Endodermal cell (in vitro differentiated cells): ENCODE results near the gene RAPH1. TPM values are rescaled to one million over a fixed set of nuclear protein-coding genes. Genes with fewer than 3 reads are reported as not detected.

Experiments used
- DNase-seq: peaks from one replicate; pipeline ENCODE4 v3.0.0-alpha.2; 2017
- H3K27ac ChIP-seq: 2 replicates; pipeline ENCODE4 v1.5.1; 2013; ENCODE audit warnings: mild to moderate bottlenecking, low read depth, low read length, moderate library complexity
- H3K27me3 ChIP-seq: 2 replicates; pipeline ENCODE4 v1.6.1; 2013; ENCODE audit warnings: mild to moderate bottlenecking, low read length, moderate library complexity; ENCODE audit not compliant: insufficient read depth, control insufficient read depth, poor library complexity, severe bottlenecking
- H3K36me3 ChIP-seq: 2 replicates; pipeline ENCODE4 v1.7.0; 2013; ENCODE audit warnings: mild to moderate bottlenecking, low read length, moderate library complexity; ENCODE audit not compliant: control insufficient read depth, insufficient read depth
- H3K4me1 ChIP-seq: one replicate; pipeline ENCODE4 v1.7.0; 2013; ENCODE audit warnings: low read length; ENCODE audit not compliant: control insufficient read depth, insufficient read depth
- H3K4me3 ChIP-seq: 2 replicates; pipeline ENCODE4 v1.5.1; 2013; ENCODE audit warnings: mild to moderate bottlenecking, low read length, moderate library complexity
- H3K9ac ChIP-seq: 2 replicates; pipeline ENCODE4 v1.6.1; 2013; ENCODE audit warnings: mild to moderate bottlenecking, low read length, moderate library complexity; ENCODE audit not compliant: poor library complexity, severe bottlenecking; ENCODE audit errors: extremely low read depth
- H3K9me3 ChIP-seq: 2 replicates; pipeline ENCODE4 v1.6.1; 2013; ENCODE audit warnings: mild to moderate bottlenecking, low read length, moderate library complexity; ENCODE audit not compliant: control insufficient read depth
- H3K27ac Mint-ChIP-seq: 2 replicates; pipeline ENCODE4 v1.8.0; 2020; ENCODE audit warnings: mixed read lengths
- H3K27me3 Mint-ChIP-seq: 2 replicates; pipeline ENCODE4 v1.8.0; 2021; ENCODE audit warnings: mild to moderate bottlenecking, mixed read lengths; ENCODE audit not compliant: insufficient read depth
- H3K36me3 Mint-ChIP-seq: 2 replicates; pipeline ENCODE4 v1.8.0; 2020; ENCODE audit warnings: low read depth, mixed read lengths
- H3K4me1 Mint-ChIP-seq: 2 replicates; pipeline ENCODE4 v1.8.0; 2020; ENCODE audit warnings: mixed read lengths
- H3K4me3 Mint-ChIP-seq: 2 replicates; pipeline ENCODE4 v1.8.0; 2020; ENCODE audit warnings: mild to moderate bottlenecking, moderate library complexity, mixed read lengths
- H3K9me3 Mint-ChIP-seq: 2 replicates; pipeline ENCODE4 v1.8.0; 2020; ENCODE audit warnings: mild to moderate bottlenecking, mixed read lengths
- CTCF ChIP-seq: fragments of 200-600 bp; sonication (generic); conservative IDR thresholded peaks from 2 replicates; pipeline ENCODE4 v1.5.0; 2021; ENCODE audit warnings: antibody characterized with exemption, mild to moderate bottlenecking
- WGBS, 2 experiments: methylation state at CpG; one replicate each; pipeline versions ENCODE4 v1.1.5 to v1.1.7; 2013; ENCODE audit warnings: missing lambda C conversion rate in 2 of 2, mixed read lengths in 1 of 2; ENCODE audit not compliant: insufficient coverage in 1 of 2, insufficient read length in 1 of 2; 5-methylcytosine and 5-hydroxymethylcytosine counted together
- total RNA-seq, 2 donors: library from RNA; stranded (reverse); fragmentation: NEBNext Ultra II Directional in 1 of 2; extraction: Animal tissue kit (Norgen Biotek cat#: 25700) in 1 of 2; gene quantifications; 2 replicates in 1 of 2; 3 replicates in 1 of 2; pipeline ENCODE4 v1.2.1, GENCODE V29; 2021

The RAPH1 gene
- total RNA-seq, 2 donors from 2014 or later, result 23.5 to 24.6 TPM

GRCh38 chr2:203450561-203450960 lies 84.5 kb downstream of the RAPH1 start:
- Histone ChIP-seq H3K27ac (no peak overlapping the region), H3K9me3 (no peaks in the 10 kb centered on the region), H3K36me3 (peaks cover 80% of the 10 kb centered on the region), H3K9ac (no peak overlapping the region), H3K27me3 (no peaks in the 10 kb centered on the region), H3K4me1 (no peaks in the 10 kb centered on the region), H3K4me3 (no peak overlapping the region)
- Mint-ChIP-seq H3K27ac (no peak overlapping the region), H3K4me1 (no peaks in the 10 kb centered on the region), H3K27me3 (no peaks in the 10 kb centered on the region), H3K9me3 (no peaks in the 10 kb centered on the region), H3K36me3 (peaks cover 22% of the 10 kb centered on the region), H3K4me3 (no peak overlapping the region)
- DNase-seq, result no peak
- 94 to 95% methylated on average over 2 to 3 of the region's 3 CpGs for whole genome bisulfite sequencing, 2 experiments
- no peak for TF ChIP-seq CTCF

GRCh38 chr2:203446780-203447179 lies 88.3 kb downstream of the RAPH1 start:
- Mint-ChIP-seq H3K4me3 (no peak overlapping the region), H3K36me3 (peaks cover 28% of the 10 kb centered on the region), H3K4me1 (no peaks in the 10 kb centered on the region), H3K9me3 (no peaks in the 10 kb centered on the region), H3K27me3 (no peaks in the 10 kb centered on the region), H3K27ac (no peak overlapping the region)
- Histone ChIP-seq H3K4me1 (no peaks in the 10 kb centered on the region), H3K36me3 (peaks cover 76% of the 10 kb centered on the region), H3K27ac (no peak overlapping the region), H3K27me3 (no peaks in the 10 kb centered on the region), H3K9me3 (no peaks in the 10 kb centered on the region), H3K9ac (no peak overlapping the region), H3K4me3 (no peak overlapping the region)
- DNase-seq, result no peak
- WGBS, 2 experiments, result 95% methylated on average over 2 to 3 of the region's 3 CpGs
- no peak for TF ChIP-seq CTCF

GRCh38 chr2:203446071-203446481 lies 89.0 kb downstream of the RAPH1 start:
- H3K9me3 Mint-ChIP-seq, result no peaks in the 10 kb centered on the region
- no peak overlapping the region for H3K4me3 Mint-ChIP-seq
- DNase-seq, result no peak
- Histone ChIP-seq H3K4me1 (no peaks in the 10 kb centered on the region), H3K36me3 (peaks cover 73% of the 10 kb centered on the region), H3K27ac (no peak overlapping the region), H3K9ac (no peak overlapping the region), H3K9me3 (no peaks in the 10 kb centered on the region), H3K27me3 (no peaks in the 10 kb centered on the region), H3K4me3 (no peak overlapping the region)
- no peaks in the 10 kb centered on the region for H3K4me1 Mint-ChIP-seq
- H3K27me3 Mint-ChIP-seq, result no peaks in the 10 kb centered on the region
- TF ChIP-seq CTCF, result no peak
- peaks cover 27% of the 10 kb centered on the region for H3K36me3 Mint-ChIP-seq
- 99% methylated on average over 3 of the region's 3 CpGs; no CpG with 5 or more reads in 1 of the 2 experiments for WGBS, 2 experiments
- H3K27ac Mint-ChIP-seq, result no peak overlapping the region
